Embryonic facial prominence (tissue), 1 donor: ENCODE data around the gene S100PBP.
A peak's percentile ranks its signal among the peaks of the same experiment; 100 is the strongest.
"Not testable (repeated sequence)": the region's sequence is repeated elsewhere in the genome, so short reads cannot be mapped to it uniquely, and the experiment has no call there.

Experiments
- DNase-seq: peaks from one replicate; pipeline ENCODE4 v3.0.0-alpha.2; 2016; ENCODE audit errors: extremely low spot score

The S100PBP gene

DNA sequence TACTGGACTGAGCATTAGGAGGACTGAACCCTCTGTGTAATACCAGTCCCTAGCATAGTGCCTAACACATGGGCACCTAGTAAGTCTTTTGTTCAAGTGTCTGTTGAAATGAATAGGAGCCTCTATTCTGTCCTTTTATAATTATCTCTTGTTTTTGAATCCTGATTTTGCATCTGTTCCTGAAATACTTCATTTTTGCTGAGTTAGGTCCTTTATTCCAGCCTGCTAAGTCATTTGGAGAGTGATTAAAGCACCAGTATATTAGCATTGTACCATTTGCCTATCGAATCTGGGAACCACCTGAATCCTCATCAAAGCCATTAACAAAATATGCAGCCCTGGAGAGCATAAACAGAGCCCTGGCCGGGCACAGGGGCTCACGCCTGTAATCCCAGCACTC is 32.6 kb upstream of the S100PBP start:
- no peak for DNase-seq

GRCh38 chr1:32786856-32787255 is 30.6 kb upstream of the S100PBP start:
- DNase-seq, result no peak

- not testable (repeated sequence) for DNase-seq
Measured at GRCh38 chr1:32789356-32789755, 28.1 kb upstream of the S100PBP start.

DNA sequence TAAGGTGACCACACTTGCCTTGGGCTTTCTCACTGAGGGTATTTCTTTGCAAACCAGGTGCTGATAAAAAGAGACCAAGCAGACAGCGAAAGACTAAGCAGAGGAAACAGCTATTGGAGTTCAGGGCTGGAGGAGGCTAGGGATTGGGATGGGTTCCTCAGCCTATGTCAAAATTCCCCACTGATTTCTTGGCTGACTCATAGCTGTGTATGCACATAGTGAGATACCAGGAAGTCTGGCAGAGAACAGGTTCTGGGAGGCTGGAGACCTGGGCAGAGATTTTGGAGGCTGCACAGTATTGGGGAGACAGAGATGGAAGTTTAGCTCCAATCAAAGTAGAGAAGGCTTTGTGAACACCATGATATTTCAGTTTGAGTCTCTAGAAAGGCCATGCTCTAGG is 25.6 kb upstream of the S100PBP start:
- no peak for DNase-seq

DNA sequence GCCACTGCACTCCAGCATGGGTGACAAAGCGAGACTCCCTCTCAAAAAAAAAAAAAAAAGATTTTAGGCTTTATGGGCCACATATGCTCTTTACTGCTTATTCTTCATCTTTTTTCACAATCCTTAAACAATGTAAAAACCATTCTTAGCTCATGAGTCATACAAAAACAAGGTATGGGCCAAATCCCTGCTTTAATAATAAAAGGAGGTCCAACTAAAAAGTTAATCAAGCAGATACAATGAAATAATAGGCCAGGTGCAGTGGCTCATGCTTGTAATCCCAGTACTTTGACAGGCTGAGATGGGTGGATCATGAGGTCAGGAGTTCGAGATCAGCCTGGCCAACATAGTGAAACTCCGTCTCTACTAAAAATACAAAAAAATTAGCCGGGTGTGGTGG is 21.7 kb upstream of the S100PBP start:
- not testable (repeated sequence) for DNase-seq

GRCh38 chr1:32797456-32797855 is 20.0 kb upstream of the S100PBP start:
- no peak for DNase-seq

GRCh38 chr1:32798191-32798590 is 19.3 kb upstream of the S100PBP start:
- DNase-seq, result no peak

GRCh38 chr1:32798679-32799416 is 18.6 kb upstream of the S100PBP start:
- no peak for DNase-seq

- no peak for DNase-seq
Measured at GRCh38 chr1:32801096-32801715, 16.2 kb upstream of the S100PBP start.

- DNase-seq, result not testable (repeated sequence)
Measured at GRCh38 chr1:32804460-32804859, 13.0 kb upstream of the S100PBP start.

GRCh38 chr1:32806290-32806689 is 11.2 kb upstream of the S100PBP start:
- no peak for DNase-seq

GRCh38 chr1:32806910-32807523 is 10.4 kb upstream of the S100PBP start:
- no peak for DNase-seq

DNA sequence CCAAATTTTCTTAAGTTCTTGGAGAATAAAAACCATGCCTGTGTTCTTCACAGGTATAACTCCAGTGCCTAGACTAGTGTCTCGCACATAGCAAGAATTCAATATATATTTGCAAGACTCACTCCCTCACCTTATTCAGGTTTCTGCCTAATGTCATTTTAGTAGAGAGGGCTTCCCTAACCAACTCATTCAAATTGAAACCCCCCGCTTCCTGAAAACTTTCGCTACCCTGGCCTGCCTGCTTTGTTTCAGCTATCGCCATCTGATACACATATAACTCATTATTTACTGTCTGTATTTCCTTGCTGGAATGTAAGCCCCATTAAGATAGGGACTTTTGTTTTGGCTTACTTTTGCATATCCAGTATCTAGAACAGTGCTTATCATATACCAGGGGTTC is 8.9 kb upstream of the S100PBP start:
- no peak for DNase-seq

GRCh38 chr1:32810358-32810757 is 7.1 kb upstream of the S100PBP start:
- DNase-seq, result no peak

DNA sequence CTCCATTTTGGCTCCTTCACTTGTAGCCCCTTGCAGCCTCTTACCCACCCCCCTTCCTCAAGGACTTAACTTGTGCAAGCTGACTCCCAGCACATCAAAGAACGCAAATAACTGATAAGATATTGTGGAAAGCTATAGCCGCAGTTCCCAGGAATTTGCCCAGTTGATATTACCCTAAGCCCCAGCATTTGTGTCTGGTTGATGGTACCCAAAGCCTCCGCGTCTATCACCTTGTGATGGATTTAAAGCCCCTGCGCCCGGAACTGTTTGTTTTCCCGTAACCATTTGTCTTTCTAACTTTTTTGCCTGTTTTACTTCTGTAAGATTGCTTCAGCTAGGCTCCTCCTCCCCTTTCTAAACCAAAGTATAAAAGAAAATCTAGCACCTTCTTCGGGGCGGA is 6.2 kb upstream of the S100PBP start:
- DNase-seq, result no peak

DNA sequence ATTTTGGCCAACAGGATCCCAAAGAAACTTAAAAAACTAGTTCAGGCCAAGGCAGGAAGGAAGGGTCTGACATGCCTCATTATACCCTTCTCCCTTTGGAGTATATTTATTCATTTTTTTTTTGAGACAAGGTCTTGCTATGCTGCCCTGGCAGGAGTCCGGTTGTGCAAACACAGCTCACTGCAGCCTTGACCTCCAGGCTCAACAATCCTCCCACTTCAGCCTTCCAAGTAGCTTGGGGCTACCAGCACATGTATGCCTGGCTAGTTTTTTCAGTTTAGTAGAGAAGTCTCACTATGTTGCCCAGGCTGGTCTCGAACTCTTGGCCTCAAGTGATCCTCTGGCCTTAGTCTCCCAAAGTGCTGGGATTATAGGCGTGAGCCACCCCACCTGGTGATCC is 5.5 kb upstream of the S100PBP start:
- DNase-seq, result no peak

GRCh38 chr1:32813941-32814739 is 3.3 kb upstream of the S100PBP start:
- DNase-seq, result no peak

DNA sequence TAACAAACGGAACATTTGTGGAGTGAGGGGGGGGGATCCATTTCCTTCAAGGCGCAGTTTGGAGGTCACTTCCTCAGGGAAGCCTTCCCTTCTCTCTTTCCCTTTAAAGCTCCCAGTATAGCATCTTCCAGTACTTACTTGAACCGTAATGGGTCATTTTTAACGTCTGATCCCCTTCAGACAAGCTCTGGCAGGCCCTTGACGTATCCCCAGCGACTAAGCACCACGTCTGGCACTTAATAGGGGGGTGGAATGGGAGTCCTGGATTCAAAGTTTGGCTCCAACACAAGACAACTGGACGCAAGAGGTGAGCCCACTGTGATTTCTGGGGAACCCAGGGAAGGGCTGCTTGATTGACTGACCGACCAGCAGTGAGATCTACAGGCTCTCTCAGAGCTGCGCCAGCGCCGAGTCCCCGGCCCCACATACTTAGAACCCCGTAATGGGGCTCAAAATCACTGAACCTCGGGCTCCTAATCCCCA is 736 bp upstream of the S100PBP start:
- no peak for DNase-seq

- peak; percentile 14 for DNase-seq
Measured at GRCh38 chr1:32817815-32818786, 648 bp downstream of the S100PBP start.

- DNase-seq, result no peak
Measured at GRCh38 chr1:32818804-32819541, 1.5 kb downstream of the S100PBP start.
